ENCODE data around the gene IGFBP7. TPM values are rescaled to one million over a fixed set of nuclear protein-coding genes. Genes with fewer than 3 reads are reported as not detected.

The IGFBP7 gene
- polyA plus RNA-seq, 2 of the 4 experiments (the other 2 are of a cell fraction) = 133 to 227 TPM

DNA sequence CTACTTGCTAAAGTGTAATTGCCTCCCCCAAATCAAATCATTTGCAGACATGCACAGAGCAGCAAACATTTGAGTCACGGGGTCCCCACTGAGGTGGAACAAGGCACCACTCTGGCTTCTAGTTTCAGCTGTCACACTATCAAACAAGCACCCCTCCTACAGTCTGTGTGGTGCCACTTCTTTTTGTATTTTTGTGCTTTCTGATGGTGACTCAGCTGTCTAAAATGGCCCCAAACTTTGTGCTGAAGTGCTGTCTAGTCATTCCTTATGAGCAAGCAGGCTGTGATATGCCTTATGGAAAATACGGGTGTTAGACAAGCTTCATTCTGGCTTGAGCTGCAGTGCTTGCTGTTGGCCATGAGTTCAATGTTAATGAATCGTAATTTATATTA, 15.4 kb downstream of the IGFBP7 start:
- WGBS (ENCODE audit: missing lambda C conversion rate) = 22% methylated on average over 3 of the region's 3 CpGs
- ATAC-seq = peak; percentile 60 to 78
- no peak for FAIRE-seq
- no peak overlapping the region for H3K4me3 ChIP-seq
- no peak for DNase-seq (ENCODE audit: low read depth in 1 of 2, low spot score in 1 of 2)
- H3K27ac ChIP-seq = peak overlapping the region; percentile 65 to 86
- H3K4me2 ChIP-seq = peak overlapping the region; percentile 74
- H3K4me1 ChIP-seq = peaks cover 82% of the 10 kb centered on the region
- CTCF ChIA-PET = no interaction called here
- no peaks in the 10 kb centered on the region for H3K9me3 ChIP-seq
- TF ChIP-seq, protein P1, sequence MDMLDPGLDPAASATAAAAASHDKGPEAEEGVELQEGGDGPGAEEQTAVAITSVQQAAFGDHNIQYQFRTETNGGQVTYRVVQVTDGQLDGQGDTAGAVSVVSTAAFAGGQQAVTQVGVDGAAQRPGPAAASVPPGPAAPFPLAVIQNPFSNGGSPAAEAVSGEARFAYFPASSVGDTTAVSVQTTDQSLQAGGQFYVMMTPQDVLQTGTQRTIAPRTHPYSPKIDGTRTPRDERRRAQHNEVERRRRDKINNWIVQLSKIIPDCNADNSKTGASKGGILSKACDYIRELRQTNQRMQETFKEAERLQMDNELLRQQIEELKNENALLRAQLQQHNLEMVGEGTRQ (IDR thresholded peaks at IDR 0.05) = no peak
- peak; percentile 43 for TF ChIP-seq NFE2L2 (conservative IDR thresholded peaks at IDR 0.05; ENCODE audit: low read length)
- no peak for TF ChIP-seq KDM1A (IDR thresholded peaks at IDR 0.05; ENCODE audit: low read depth)
- TF ChIP-seq PHF8 (IDR thresholded peaks at IDR 0.05; ENCODE audit: borderline replicate concordance, low read depth) = no peak
- TF ChIP-seq FOSL2 (IDR thresholded peaks at IDR 0.05) = no peak
- TF ChIP-seq FOSL2 (CRISPR knock-in tag; IDR thresholded peaks at IDR 0.05) = peak; percentile 48; the same call in 1 of the 2 replicates
- TF ChIP-seq MAFK (IDR thresholded peaks at IDR 0.05; ENCODE audit: partially characterized antibody) = peak; percentile 63
- TF ChIP-seq ZNF302 (CRISPR knock-in tag; IDR thresholded peaks at IDR 0.05) = no peak
- POLR2A ChIA-PET = no interaction called here

DNA sequence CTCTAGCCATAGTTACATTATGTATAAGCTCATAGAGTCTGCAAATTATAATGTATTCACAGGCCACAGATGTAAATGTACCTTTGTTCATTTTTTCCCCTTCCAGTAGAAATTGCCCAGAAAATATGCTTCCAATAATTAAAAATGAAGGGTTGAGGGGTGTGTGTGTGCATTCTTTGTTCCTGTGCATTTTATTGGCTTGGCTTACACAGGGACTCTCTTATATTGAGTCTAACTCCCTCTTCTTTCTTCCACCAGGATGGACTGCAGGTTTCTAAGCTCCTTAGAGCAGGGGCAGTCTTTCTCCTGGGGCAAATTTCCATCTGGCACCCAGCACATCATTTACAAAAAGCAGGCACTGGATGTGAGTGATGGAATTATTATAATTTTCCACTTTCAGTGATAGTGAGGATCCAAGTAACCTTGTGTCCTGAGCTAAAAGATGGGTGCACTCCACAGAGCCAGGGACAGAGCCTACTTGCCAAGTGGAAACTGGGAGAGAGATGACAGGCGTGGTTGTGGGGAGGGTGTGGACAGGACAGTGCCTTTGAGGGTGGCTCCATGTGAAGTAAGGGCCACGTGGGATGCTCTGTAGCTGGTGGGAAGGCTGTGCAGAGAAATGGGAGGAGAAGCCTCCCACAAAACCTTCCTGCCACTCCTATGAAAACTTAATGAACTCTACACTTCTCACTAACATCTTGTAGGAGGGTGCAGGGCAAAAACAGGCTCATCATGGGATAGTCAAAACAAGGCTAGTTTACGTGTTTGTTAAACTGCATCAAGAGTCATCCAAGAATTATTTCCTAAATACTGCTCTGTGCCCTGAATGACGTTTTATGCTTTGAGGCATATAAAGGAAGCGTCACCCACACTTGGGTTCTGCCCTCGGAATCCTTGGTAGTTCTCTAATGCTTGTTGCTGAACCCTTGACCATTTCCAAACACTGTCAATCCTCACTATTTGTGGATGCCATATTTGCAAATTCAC, 16.0 kb downstream of the IGFBP7 start:
- peaks cover 82% of the 10 kb centered on the region for H3K4me1 ChIP-seq
- H3K27ac ChIP-seq = peak overlapping the region; percentile 65 to 86
- ATAC-seq = peak; percentile 67 to 72
- DNase-seq (ENCODE audit: low read depth in 1 of 2, low spot score in 1 of 2) = peak in 1 of 2 experiments; percentile 51
- no peak overlapping the region for H3K4me3 ChIP-seq
- TF ChIP-seq HEYL (CRISPR knock-in tag; IDR thresholded peaks at IDR 0.05) = no peak
- TF ChIP-seq, protein P2, sequence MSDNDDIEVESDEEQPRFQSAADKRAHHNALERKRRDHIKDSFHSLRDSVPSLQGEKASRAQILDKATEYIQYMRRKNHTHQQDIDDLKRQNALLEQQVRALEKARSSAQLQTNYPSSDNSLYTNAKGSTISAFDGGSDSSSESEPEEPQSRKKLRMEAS (IDR thresholded peaks at IDR 0.05) = peak; percentile 28
- no peak for FAIRE-seq
- WGBS (ENCODE audit: missing lambda C conversion rate) = 36% methylated on average over 6 of the region's 6 CpGs
- H3K4me2 ChIP-seq = peak overlapping the region; percentile 74
- H3K9me3 ChIP-seq = no peaks in the 10 kb centered on the region
- ChIA-PET CTCF (interaction anchor here (0.5 to 1.4 kb wide), 2 partner anchors 55 to 63 kb away, joined by 3 to 4 read pairs; no protein-coding TSS in a partner anchor), POLR2A (interaction anchor here (1.5 kb wide), 1 partner anchor 13 kb away, joined by 9 read pairs; no protein-coding TSS in a partner anchor)

DNA sequence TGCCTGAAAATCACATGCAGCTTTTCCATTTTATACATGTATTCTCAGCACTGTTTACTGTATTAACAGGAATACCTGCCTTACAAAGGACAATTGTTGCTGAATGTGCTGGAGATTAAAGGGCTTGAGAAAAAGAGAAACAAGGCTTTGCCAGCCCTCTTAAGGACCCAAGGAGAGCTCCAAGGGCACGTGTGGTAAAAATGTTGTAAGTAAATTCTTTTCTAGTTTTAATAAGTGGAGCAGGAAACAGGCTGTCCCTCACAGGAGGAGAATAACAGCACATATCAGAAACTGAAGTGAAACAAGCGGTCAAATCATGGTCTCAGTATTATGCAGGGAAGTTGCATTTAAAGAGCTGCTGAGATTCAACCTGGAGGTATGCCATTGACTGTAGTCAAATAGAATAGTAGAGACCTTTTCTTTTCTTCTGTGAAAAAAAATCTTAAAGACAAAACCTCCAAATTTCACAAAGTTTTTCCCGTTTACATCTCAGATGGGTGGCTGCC, 18.5 kb downstream of the IGFBP7 start:
- ATAC-seq (no peak), FAIRE-seq (no peak)
- H3K4me3 ChIP-seq = no peak overlapping the region

More for the DNA sequence above, 18.5 kb downstream of the IGFBP7 start:
- TF ChIP-seq SMC3 (IDR thresholded peaks at IDR 0.05) = no peak
- no peak for TF ChIP-seq NR3C1 (IDR thresholded peaks at IDR 0.05)
- no peak for TF ChIP-seq ZFP36 (IDR thresholded peaks at IDR 0.05; ENCODE audit: borderline replicate concordance, partially characterized antibody)
- TF ChIP-seq, protein P3, sequence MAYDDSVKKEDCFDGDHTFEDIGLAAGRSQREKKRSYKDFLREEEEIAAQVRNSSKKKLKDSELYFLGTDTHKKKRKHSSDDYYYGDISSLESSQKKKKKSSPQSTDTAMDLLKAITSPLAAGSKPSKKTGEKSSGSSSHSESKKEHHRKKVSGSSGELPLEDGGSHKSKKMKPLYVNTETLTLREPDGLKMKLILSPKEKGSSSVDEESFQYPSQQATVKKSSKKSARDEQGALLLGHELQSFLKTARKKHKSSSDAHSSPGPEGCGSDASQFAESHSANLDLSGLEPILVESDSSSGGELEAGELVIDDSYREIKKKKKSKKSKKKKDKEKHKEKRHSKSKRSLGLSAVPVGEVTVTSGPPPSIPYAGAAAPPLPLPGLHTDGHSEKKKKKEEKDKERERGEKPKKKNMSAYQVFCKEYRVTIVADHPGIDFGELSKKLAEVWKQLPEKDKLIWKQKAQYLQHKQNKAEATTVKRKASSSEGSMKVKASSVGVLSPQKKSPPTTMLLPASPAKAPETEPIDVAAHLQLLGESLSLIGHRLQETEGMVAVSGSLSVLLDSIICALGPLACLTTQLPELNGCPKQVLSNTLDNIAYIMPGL (CRISPR knock-in tag; IDR thresholded peaks at IDR 0.05; ENCODE audit: borderline replicate concordance) = no peak
- TF ChIP-seq TFCP2L1 (CRISPR knock-in tag; IDR thresholded peaks at IDR 0.05) = no peak
- TF ChIP-seq, protein P4, sequence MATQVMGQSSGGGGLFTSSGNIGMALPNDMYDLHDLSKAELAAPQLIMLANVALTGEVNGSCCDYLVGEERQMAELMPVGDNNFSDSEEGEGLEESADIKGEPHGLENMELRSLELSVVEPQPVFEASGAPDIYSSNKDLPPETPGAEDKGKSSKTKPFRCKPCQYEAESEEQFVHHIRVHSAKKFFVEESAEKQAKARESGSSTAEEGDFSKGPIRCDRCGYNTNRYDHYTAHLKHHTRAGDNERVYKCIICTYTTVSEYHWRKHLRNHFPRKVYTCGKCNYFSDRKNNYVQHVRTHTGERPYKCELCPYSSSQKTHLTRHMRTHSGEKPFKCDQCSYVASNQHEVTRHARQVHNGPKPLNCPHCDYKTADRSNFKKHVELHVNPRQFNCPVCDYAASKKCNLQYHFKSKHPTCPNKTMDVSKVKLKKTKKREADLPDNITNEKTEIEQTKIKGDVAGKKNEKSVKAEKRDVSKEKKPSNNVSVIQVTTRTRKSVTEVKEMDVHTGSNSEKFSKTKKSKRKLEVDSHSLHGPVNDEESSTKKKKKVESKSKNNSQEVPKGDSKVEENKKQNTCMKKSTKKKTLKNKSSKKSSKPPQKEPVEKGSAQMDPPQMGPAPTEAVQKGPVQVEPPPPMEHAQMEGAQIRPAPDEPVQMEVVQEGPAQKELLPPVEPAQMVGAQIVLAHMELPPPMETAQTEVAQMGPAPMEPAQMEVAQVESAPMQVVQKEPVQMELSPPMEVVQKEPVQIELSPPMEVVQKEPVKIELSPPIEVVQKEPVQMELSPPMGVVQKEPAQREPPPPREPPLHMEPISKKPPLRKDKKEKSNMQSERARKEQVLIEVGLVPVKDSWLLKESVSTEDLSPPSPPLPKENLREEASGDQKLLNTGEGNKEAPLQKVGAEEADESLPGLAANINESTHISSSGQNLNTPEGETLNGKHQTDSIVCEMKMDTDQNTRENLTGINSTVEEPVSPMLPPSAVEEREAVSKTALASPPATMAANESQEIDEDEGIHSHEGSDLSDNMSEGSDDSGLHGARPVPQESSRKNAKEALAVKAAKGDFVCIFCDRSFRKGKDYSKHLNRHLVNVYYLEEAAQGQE (IDR thresholded peaks at IDR 0.05) = no peak
- no peak for TF ChIP-seq MAZ (IDR thresholded peaks at IDR 0.05; ENCODE audit: borderline replicate concordance, low read depth, low read length)
- TF ChIP-seq ZC3H11A (IDR thresholded peaks at IDR 0.05) = no peak
- TF ChIP-seq CHD2 (IDR thresholded peaks at IDR 0.05; ENCODE audit: low read length, partially characterized antibody) = no peak
- TF ChIP-seq, protein P5, sequence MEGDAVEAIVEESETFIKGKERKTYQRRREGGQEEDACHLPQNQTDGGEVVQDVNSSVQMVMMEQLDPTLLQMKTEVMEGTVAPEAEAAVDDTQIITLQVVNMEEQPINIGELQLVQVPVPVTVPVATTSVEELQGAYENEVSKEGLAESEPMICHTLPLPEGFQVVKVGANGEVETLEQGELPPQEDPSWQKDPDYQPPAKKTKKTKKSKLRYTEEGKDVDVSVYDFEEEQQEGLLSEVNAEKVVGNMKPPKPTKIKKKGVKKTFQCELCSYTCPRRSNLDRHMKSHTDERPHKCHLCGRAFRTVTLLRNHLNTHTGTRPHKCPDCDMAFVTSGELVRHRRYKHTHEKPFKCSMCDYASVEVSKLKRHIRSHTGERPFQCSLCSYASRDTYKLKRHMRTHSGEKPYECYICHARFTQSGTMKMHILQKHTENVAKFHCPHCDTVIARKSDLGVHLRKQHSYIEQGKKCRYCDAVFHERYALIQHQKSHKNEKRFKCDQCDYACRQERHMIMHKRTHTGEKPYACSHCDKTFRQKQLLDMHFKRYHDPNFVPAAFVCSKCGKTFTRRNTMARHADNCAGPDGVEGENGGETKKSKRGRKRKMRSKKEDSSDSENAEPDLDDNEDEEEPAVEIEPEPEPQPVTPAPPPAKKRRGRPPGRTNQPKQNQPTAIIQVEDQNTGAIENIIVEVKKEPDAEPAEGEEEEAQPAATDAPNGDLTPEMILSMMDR (IDR thresholded peaks at IDR 0.05) = no peak
- DNase-seq (ENCODE audit: low read depth in 1 of 2, low spot score in 1 of 2) = no peak
- CTCF ChIA-PET = interaction anchor here (1.8 kb wide), 1 partner anchor 72 kb away, joined by 7 read pairs; no protein-coding TSS in a partner anchor
- Histone ChIP-seq H3K4me1 (peaks cover 59% of the 10 kb centered on the region), H3K9me3 (no peaks in the 10 kb centered on the region), H3K27ac (peak overlapping the region; percentile 21 to 58; a peak in 2 of 6 replicates), H3K4me2 (peak overlapping the region; percentile 13; the same call in 1 of the 3 replicates)
- POLR2A ChIA-PET = no interaction called here
- WGBS (ENCODE audit: missing lambda C conversion rate) = 76% methylated on average over 3 of the region's 3 CpGs
